ENCODE measurements around the gene AKR1B1.

AKR1B1 gene

GRCh38 chr7:134465491-134465890 is 6.6 kb upstream of the AKR1B1 start:
- Histone ChIP-seq H3K27me3 (ENCODE audit: control insufficient read depth, insufficient read depth, low read length) (no peaks in the 10 kb centered on the region), H3K27ac (ENCODE audit: low read depth, low read length) (no peak overlapping the region), H3K4me1 (ENCODE audit: control insufficient read depth, insufficient read depth, low read length) (no peaks in the 10 kb centered on the region), H3K9ac (ENCODE audit: low read length) (no peak overlapping the region), H3K4me3 (ENCODE audit: low read length) (no peak overlapping the region), H3K36me3 (ENCODE audit: control insufficient read depth, insufficient read depth, low read length) (no peaks in the 10 kb centered on the region)

GRCh38 chr7:134464496-134464895 is 5.6 kb upstream of the AKR1B1 start:
- Histone ChIP-seq H3K9ac (ENCODE audit: low read length) (no peak overlapping the region), H3K4me3 (ENCODE audit: low read length) (no peak overlapping the region), H3K27ac (ENCODE audit: low read depth, low read length) (no peak overlapping the region), H3K27me3 (ENCODE audit: control insufficient read depth, insufficient read depth, low read length) (no peaks in the 10 kb centered on the region), H3K4me1 (ENCODE audit: control insufficient read depth, insufficient read depth, low read length) (no peaks in the 10 kb centered on the region), H3K36me3 (ENCODE audit: control insufficient read depth, insufficient read depth, low read length) (no peaks in the 10 kb centered on the region)

DNA sequence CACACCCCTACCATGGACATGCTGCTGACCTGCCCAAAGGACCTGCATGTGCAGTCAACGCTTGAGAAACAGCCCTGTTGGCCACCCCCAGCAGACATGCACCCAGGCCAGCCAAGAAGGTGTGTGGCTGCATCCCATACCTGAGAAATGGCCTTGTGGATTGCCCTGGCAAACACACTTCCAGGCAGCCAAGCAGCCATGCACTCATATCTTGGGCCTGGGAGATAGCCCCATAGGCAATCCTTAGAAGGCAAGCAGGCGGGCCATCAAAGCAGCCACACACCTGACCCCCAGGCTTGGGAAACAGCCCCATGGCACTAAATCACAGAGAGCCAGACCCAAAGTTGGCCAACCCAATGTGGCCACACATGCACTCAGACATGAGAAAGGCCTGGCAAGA is 4.9 kb upstream of the AKR1B1 start:
- Histone ChIP-seq H3K9ac (ENCODE audit: low read length) (no peak overlapping the region), H3K27me3 (ENCODE audit: control insufficient read depth, insufficient read depth, low read length) (no peaks in the 10 kb centered on the region), H3K27ac (ENCODE audit: low read depth, low read length) (no peak overlapping the region), H3K36me3 (ENCODE audit: control insufficient read depth, insufficient read depth, low read length) (no peaks in the 10 kb centered on the region), H3K4me3 (ENCODE audit: low read length) (no peak overlapping the region), H3K4me1 (ENCODE audit: control insufficient read depth, insufficient read depth, low read length) (no peaks in the 10 kb centered on the region)

- Histone ChIP-seq H3K36me3 (ENCODE audit: control insufficient read depth, insufficient read depth, low read length) (no peaks in the 10 kb centered on the region), H3K27ac (ENCODE audit: low read depth, low read length) (no peak overlapping the region), H3K27me3 (ENCODE audit: control insufficient read depth, insufficient read depth, low read length) (no peaks in the 10 kb centered on the region), H3K9ac (ENCODE audit: low read length) (no peak overlapping the region), H3K4me1 (ENCODE audit: control insufficient read depth, insufficient read depth, low read length) (no peaks in the 10 kb centered on the region), H3K4me3 (ENCODE audit: low read length) (no peak overlapping the region)
Observed at GRCh38 chr7:134462337-134462925, 3.5 kb upstream of the AKR1B1 start.

DNA sequence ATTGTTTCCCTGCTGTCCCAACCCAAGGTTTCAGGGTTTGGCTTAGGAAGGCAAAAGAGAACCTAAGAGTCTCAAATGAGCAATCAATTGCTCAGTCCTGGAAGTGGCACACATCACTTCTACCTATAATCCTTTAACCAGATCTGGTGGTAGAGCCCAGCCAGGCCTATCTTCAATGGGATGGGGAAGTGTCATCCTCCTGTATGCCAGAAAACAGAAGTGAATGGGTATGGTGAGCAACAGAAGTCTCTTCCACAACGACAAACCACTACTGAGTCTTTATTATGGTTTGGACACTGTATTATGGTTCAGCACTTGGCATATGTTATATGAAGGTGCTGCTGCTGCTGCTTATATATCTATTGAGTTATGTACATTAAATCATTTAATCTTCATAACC is 3.0 kb upstream of the AKR1B1 start:
- Histone ChIP-seq H3K27me3 (ENCODE audit: control insufficient read depth, insufficient read depth, low read length) (no peaks in the 10 kb centered on the region), H3K4me1 (ENCODE audit: control insufficient read depth, insufficient read depth, low read length) (no peaks in the 10 kb centered on the region), H3K36me3 (ENCODE audit: control insufficient read depth, insufficient read depth, low read length) (no peaks in the 10 kb centered on the region), H3K9ac (ENCODE audit: low read length) (no peak overlapping the region), H3K27ac (ENCODE audit: low read depth, low read length) (no peak overlapping the region), H3K4me3 (ENCODE audit: low read length) (no peak overlapping the region)

DNA sequence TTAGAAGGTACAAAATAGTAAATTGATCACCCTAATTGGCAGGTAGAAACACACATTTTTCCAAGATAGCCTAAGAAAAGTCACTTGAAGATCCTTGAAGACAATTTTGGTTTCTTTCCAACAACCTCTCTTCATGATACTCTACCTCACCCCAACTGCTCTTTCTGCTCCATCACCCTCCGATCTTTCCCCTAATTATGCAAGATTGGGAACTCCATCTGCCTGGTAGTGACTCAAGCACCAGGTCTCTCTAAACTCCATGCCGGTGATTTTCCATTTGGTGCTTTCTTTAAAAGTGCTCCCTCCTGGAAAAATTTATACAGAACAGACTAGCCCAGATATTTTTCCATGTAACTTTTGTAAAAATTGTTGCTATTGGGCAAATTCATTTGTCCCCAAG is 1.1 kb upstream of the AKR1B1 start:
- H3K9ac ChIP-seq (ENCODE audit: low read length) = no peak overlapping the region
- no peak overlapping the region for H3K4me3 ChIP-seq (ENCODE audit: low read length)
- no peak overlapping the region for H3K27ac ChIP-seq (ENCODE audit: low read depth, low read length)
- no peaks in the 10 kb centered on the region for H3K36me3 ChIP-seq (ENCODE audit: control insufficient read depth, insufficient read depth, low read length)
- H3K4me1 ChIP-seq (ENCODE audit: control insufficient read depth, insufficient read depth, low read length) = no peaks in the 10 kb centered on the region
- no peaks in the 10 kb centered on the region for H3K27me3 ChIP-seq (ENCODE audit: control insufficient read depth, insufficient read depth, low read length)

- Histone ChIP-seq H3K4me1 (ENCODE audit: control insufficient read depth, insufficient read depth, low read length) (no peaks in the 10 kb centered on the region), H3K4me3 (ENCODE audit: low read length) (peak overlapping the region; percentile 77), H3K27ac (ENCODE audit: low read depth, low read length) (peak overlapping the region; percentile 75), H3K36me3 (ENCODE audit: control insufficient read depth, insufficient read depth, low read length) (no peaks in the 10 kb centered on the region), H3K9ac (ENCODE audit: low read length) (no peak overlapping the region), H3K27me3 (ENCODE audit: control insufficient read depth, insufficient read depth, low read length) (no peaks in the 10 kb centered on the region)
Observed at GRCh38 chr7:134458341-134458805, 527 bp downstream of the AKR1B1 start.

DNA sequence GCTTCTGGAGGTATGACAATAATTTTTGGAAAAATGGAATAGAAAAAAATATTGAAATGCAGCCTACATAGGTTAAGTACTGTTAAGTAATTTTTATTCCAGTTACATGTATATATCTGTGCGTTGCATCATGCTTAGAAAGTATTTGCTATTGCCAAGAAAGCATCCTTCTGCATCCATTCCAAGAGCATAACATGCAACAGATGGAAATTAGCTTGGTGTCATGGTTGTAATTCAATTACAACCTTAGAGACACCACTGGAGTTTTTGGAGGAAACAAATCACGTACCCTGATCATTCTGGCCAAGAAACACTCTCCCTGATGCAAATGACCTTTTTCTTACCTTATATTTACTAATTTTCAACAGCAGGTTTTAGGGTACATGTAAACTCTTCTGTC is 1.7 kb downstream of the AKR1B1 start:
- Histone ChIP-seq H3K9ac (ENCODE audit: low read length) (no peak overlapping the region), H3K4me1 (ENCODE audit: control insufficient read depth, insufficient read depth, low read length) (no peaks in the 10 kb centered on the region), H3K27ac (ENCODE audit: low read depth, low read length) (no peak overlapping the region), H3K36me3 (ENCODE audit: control insufficient read depth, insufficient read depth, low read length) (no peaks in the 10 kb centered on the region), H3K4me3 (ENCODE audit: low read length) (no peak overlapping the region), H3K27me3 (ENCODE audit: control insufficient read depth, insufficient read depth, low read length) (no peaks in the 10 kb centered on the region)

- no peaks in the 10 kb centered on the region for H3K27me3 ChIP-seq (ENCODE audit: control insufficient read depth, insufficient read depth, low read length)
- H3K4me3 ChIP-seq (ENCODE audit: low read length) = no peak overlapping the region
- H3K27ac ChIP-seq (ENCODE audit: low read depth, low read length) = no peak overlapping the region
- no peaks in the 10 kb centered on the region for H3K4me1 ChIP-seq (ENCODE audit: control insufficient read depth, insufficient read depth, low read length)
- H3K9ac ChIP-seq (ENCODE audit: low read length) = no peak overlapping the region
- H3K36me3 ChIP-seq (ENCODE audit: control insufficient read depth, insufficient read depth, low read length) = peaks cover 12% of the 10 kb centered on the region
Observed at GRCh38 chr7:134454277-134454676, 4.6 kb downstream of the AKR1B1 start.

- no peak overlapping the region for H3K27ac ChIP-seq (ENCODE audit: low read depth, low read length)
- H3K4me3 ChIP-seq (ENCODE audit: low read length) = no peak overlapping the region
- no peaks in the 10 kb centered on the region for H3K4me1 ChIP-seq (ENCODE audit: control insufficient read depth, insufficient read depth, low read length)
- no peak overlapping the region for H3K9ac ChIP-seq (ENCODE audit: low read length)
- H3K27me3 ChIP-seq (ENCODE audit: control insufficient read depth, insufficient read depth, low read length) = no peaks in the 10 kb centered on the region
- H3K36me3 ChIP-seq (ENCODE audit: control insufficient read depth, insufficient read depth, low read length) = peaks cover 12% of the 10 kb centered on the region
Observed at GRCh38 chr7:134453518-134453917, 5.4 kb downstream of the AKR1B1 start.

GRCh38 chr7:134452991-134453473 is 5.9 kb downstream of the AKR1B1 start:
- H3K4me3 ChIP-seq (ENCODE audit: low read length) = no peak overlapping the region
- peaks cover 15% of the 10 kb centered on the region for H3K36me3 ChIP-seq (ENCODE audit: control insufficient read depth, insufficient read depth, low read length)
- no peak overlapping the region for H3K27ac ChIP-seq (ENCODE audit: low read depth, low read length)
- no peaks in the 10 kb centered on the region for H3K4me1 ChIP-seq (ENCODE audit: control insufficient read depth, insufficient read depth, low read length)
- no peak overlapping the region for H3K9ac ChIP-seq (ENCODE audit: low read length)
- no peaks in the 10 kb centered on the region for H3K27me3 ChIP-seq (ENCODE audit: control insufficient read depth, insufficient read depth, low read length)

DNA sequence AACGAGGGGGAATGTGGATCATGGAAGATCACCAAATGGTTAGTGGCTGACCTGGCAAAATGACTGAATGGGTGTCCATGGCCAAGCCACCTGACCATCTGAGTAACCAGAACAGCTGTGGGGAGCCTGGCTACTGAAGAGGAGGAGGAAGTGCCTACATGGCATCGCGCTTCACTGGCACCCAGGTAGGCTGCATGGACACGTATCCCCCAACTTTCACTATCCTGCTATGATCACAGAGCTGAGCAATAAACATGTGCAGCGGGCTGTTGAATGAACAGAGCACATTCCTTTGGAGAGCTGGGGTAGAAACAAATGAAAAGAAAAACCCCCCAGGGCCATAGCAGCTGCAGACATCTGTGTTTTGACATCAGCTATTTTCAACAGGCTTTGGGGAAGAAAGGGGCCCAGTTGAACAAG is 6.5 kb downstream of the AKR1B1 start:
- no peak overlapping the region for H3K27ac ChIP-seq (ENCODE audit: low read depth, low read length)
- H3K36me3 ChIP-seq (ENCODE audit: control insufficient read depth, insufficient read depth, low read length) = peaks cover 21% of the 10 kb centered on the region
- no peaks in the 10 kb centered on the region for H3K27me3 ChIP-seq (ENCODE audit: control insufficient read depth, insufficient read depth, low read length)
- no peak overlapping the region for H3K9ac ChIP-seq (ENCODE audit: low read length)
- no peak overlapping the region for H3K4me3 ChIP-seq (ENCODE audit: low read length)
- no peaks in the 10 kb centered on the region for H3K4me1 ChIP-seq (ENCODE audit: control insufficient read depth, insufficient read depth, low read length)

- no peaks in the 10 kb centered on the region for H3K4me1 ChIP-seq (ENCODE audit: control insufficient read depth, insufficient read depth, low read length)
- peaks cover 29% of the 10 kb centered on the region for H3K36me3 ChIP-seq (ENCODE audit: control insufficient read depth, insufficient read depth, low read length)
- H3K27me3 ChIP-seq (ENCODE audit: control insufficient read depth, insufficient read depth, low read length) = no peaks in the 10 kb centered on the region
- H3K27ac ChIP-seq (ENCODE audit: low read depth, low read length) = no peak overlapping the region
- H3K9ac ChIP-seq (ENCODE audit: low read length) = no peak overlapping the region
- H3K4me3 ChIP-seq (ENCODE audit: low read length) = no peak overlapping the region
Observed at GRCh38 chr7:134451656-134452055, 7.2 kb downstream of the AKR1B1 start.

Data from rectal smooth muscle tissue (tissue), 1 donor.